GM21528 (cell line): Measurements from ENCODE around the gene TRIM10.
"Not testable (repeated sequence)": the region's sequence is repeated elsewhere in the genome, so short reads cannot be mapped to it uniquely, and the experiment has no call there.

Experiments used
- ATAC-seq: cut with Tn5 transposase; IDR thresholded peaks from one replicate; pipeline ENCODE4 v1.9.1; 2021; ENCODE audit warnings: mild to moderate bottlenecking, moderate library complexity; ENCODE audit not compliant: unreplicated experiment, low FRiP score

TRIM10 gene

GRCh38 chr6:30154709-30155519 lies 6.1 kb downstream of the TRIM10 start:
- no peak for ATAC-seq

GRCh38 chr6:30154061-30154460 lies 7.0 kb downstream of the TRIM10 start:
- no peak for ATAC-seq

GRCh38 chr6:30152910-30153610 lies 8.0 kb downstream of the TRIM10 start:
- no peak for ATAC-seq

GRCh38 chr6:30152016-30152673 lies 8.9 kb downstream of the TRIM10 start:
- no peak for ATAC-seq

- ATAC-seq, result no peak
Measured at GRCh38 chr6:30151580-30151979, 9.4 kb downstream of the TRIM10 start.

- no peak for ATAC-seq
Measured at GRCh38 chr6:30150671-30151395, 10.2 kb downstream of the TRIM10 start.

- ATAC-seq, result no peak
Measured at GRCh38 chr6:30149858-30150550, 11.0 kb downstream of the TRIM10 start.

GRCh38 chr6:30149234-30149633 lies 11.8 kb downstream of the TRIM10 start:
- no peak for ATAC-seq

GRCh38 chr6:30147096-30147495 lies 13.9 kb downstream of the TRIM10 start:
- no peak for ATAC-seq

- ATAC-seq, result no peak
Measured at GRCh38 chr6:30145818-30146217, 15.2 kb downstream of the TRIM10 start.

GRCh38 chr6:30144811-30145210 lies 16.2 kb downstream of the TRIM10 start:
- no peak for ATAC-seq

- no peak for ATAC-seq
Measured at GRCh38 chr6:30143780-30144179, 17.2 kb downstream of the TRIM10 start.

GRCh38 chr6:30142665-30143064 lies 18.3 kb downstream of the TRIM10 start:
- no peak for ATAC-seq

- ATAC-seq, result not testable (repeated sequence)
Measured at GRCh38 chr6:30140240-30140639, 20.8 kb downstream of the TRIM10 start.

GRCh38 chr6:30136570-30137286 lies 24.3 kb downstream of the TRIM10 start:
- no peak for ATAC-seq

- ATAC-seq, result no peak
Measured at GRCh38 chr6:30135757-30136156, 25.3 kb downstream of the TRIM10 start, which contains the start of gene TRIM40. TSS of gene TRIM40 (plus strand) at chr6:30136140. CDS start at chr6:30137037, 897 bp downstream.

- ATAC-seq, result no peak
Measured at GRCh38 chr6:30135147-30135546, 25.9 kb downstream of the TRIM10 start.

- no peak for ATAC-seq
Measured at GRCh38 chr6:30131947-30132497, 29.0 kb downstream of the TRIM10 start.
